A549 (cell line): Measurements from ENCODE around the gene CEACAM1. TPM values are rescaled to one million over a fixed set of nuclear protein-coding genes. Genes with fewer than 3 reads are reported as not detected.

ENCODE experiments used
- ATAC-seq, 2 experiments: fragments of 200-7000 bp in 1 of 2; fragments of >200 bp in 1 of 2; cut with Nextera tagmentation in 1 of 2; cut with Tn5 transposase in 1 of 2; 3 replicates each; pipeline versions ENCODE4 v1.8.0 to v1.9.1; 2018 to 2020; ENCODE audit warnings: mild to moderate bottlenecking in 1 of 2, moderate library complexity in 1 of 2
- CTCF ChIA-PET: fragments of 300-600 bp; sonication (Branson Sonifier 250); formaldehyde crosslinking; extraction: SDS; loops from one replicate; lab custom pipeline; 2021; ENCODE audit warnings: antibody characterized with exemption, inconsistent platforms; lab: Yijun Ruan, JAX
- POLR2A ChIA-PET: fragments of 350-600 bp; formaldehyde crosslinking; extraction: SDS; loops from one replicate; lab custom pipeline; 2021; ENCODE audit warnings: antibody characterized with exemption, inconsistent platforms; lab: Yijun Ruan, JAX
- DNase-seq, 2 experiments: peaks; one replicate each; pipeline versions ENCODE4 v3.0.0 to v3.0.0-alpha.2; 2011 to 2016; ENCODE audit warnings: low read depth in 1 of 2, low spot score in 1 of 2
- FAIRE-seq: peaks from 2 replicates; lab custom pipeline; 2011; peaks lifted over from hg19 to GRCh38; lab: Jason Lieb, UNC
- H3K27ac ChIP-seq, 2 experiments: fragments of >200 bp; sonication (Bioruptor Twin); formaldehyde crosslinking; 3 replicates each; pipeline ENCODE4 v1.5.1; 2016 to 2017
- H3K4me1 ChIP-seq: fragments of >200 bp; sonication (Bioruptor Twin); formaldehyde crosslinking; 3 replicates; pipeline ENCODE4 v1.6.1; 2016
- H3K4me2 ChIP-seq: fragments of >200 bp; sonication (Bioruptor Twin); formaldehyde crosslinking; 3 replicates; pipeline ENCODE4 v1.6.1; 2016
- H3K4me3 ChIP-seq: fragments of >200 bp; sonication (Bioruptor Twin); formaldehyde crosslinking; 3 replicates; pipeline ENCODE4 v1.5.1; 2016
- H3K9me3 ChIP-seq: fragments of >200 bp; sonication (Bioruptor Twin); formaldehyde crosslinking; 3 replicates; pipeline ENCODE4 v1.6.1; 2016
- BCL3 ChIP-seq: fragments of >200 bp; sonication (Bioruptor Twin); formaldehyde crosslinking; IDR thresholded peaks from 3 replicates; pipeline ENCODE4 v1.6.1; 2016
- CEBPB ChIP-seq, 2 experiments: fragments of >200 bp in 1 of 2; sonication (Bioruptor Twin) in 1 of 2; formaldehyde crosslinking in 1 of 2; IDR thresholded peaks; 2 replicates each; pipeline ENCODE4 v1.6.1; 2012 to 2016
- CTCF ChIP-seq: fragments of >200 bp; sonication (Bioruptor Twin); formaldehyde crosslinking; IDR thresholded peaks from 3 replicates; pipeline ENCODE4 v1.5.1; 2016
- EP300 ChIP-seq, 2 experiments: fragments of >200 bp; sonication (Bioruptor Twin); formaldehyde crosslinking; IDR thresholded peaks; 2 replicates in 1 of 2; 3 replicates in 1 of 2; pipeline ENCODE4 v1.6.1; 2016 to 2017
- HEYL ChIP-seq: fragments of 250-450 bp; sonication (Bioruptor Pico); IDR thresholded peaks from 2 replicates; pipeline ENCODE4 v1.8.0; 2021; ENCODE audit warnings: mild to moderate bottlenecking, moderate library complexity
- JUN ChIP-seq, 2 experiments: fragments of >200 bp; sonication (Bioruptor Twin); formaldehyde crosslinking; IDR thresholded peaks; 2 replicates in 1 of 2; 3 replicates in 1 of 2; pipeline ENCODE4 v1.6.1; 2016 to 2017
- JUNB ChIP-seq: fragments of >200 bp; sonication (Bioruptor Twin); formaldehyde crosslinking; IDR thresholded peaks from 2 replicates; pipeline ENCODE4 v1.6.1; 2016
- KDM1A ChIP-seq: fragments of 200-600 bp; sonication (generic); IDR thresholded peaks from 2 replicates; pipeline ENCODE4 v1.6.1; 2016; ENCODE audit warnings: low read depth, mild to moderate bottlenecking
- MAFK ChIP-seq: fragments of 450-650 bp; IDR thresholded peaks from 2 replicates; pipeline ENCODE4 v1.6.1; 2014; ENCODE audit not compliant: partially characterized antibody
- MAX ChIP-seq: IDR thresholded peaks from 2 replicates; pipeline ENCODE4 v1.6.1; 2012
- MAZ ChIP-seq: fragments of 150-350 bp; IDR thresholded peaks from 2 replicates; pipeline ENCODE4 v1.6.1; 2014; ENCODE audit warnings: antibody characterized with exemption, low read depth, low read length, borderline replicate concordance
- NFE2L2 ChIP-seq: fragments of 150-350 bp; conservative IDR thresholded peaks from 2 replicates; pipeline ENCODE4 v1.6.1; 2014; ENCODE audit warnings: low read length
- NPAS2 ChIP-seq: fragments of 250-450 bp; sonication (Bioruptor Pico); IDR thresholded peaks from 2 replicates; pipeline ENCODE4 v1.8.0; 2022; ENCODE audit warnings: mild to moderate bottlenecking, moderate library complexity, borderline replicate concordance
- PHF8 ChIP-seq: fragments of 200-600 bp; sonication (generic); IDR thresholded peaks from 2 replicates; pipeline ENCODE4 v1.6.1; 2016; ENCODE audit warnings: low read depth, mild to moderate bottlenecking, antibody characterized with exemption, moderate library complexity, borderline replicate concordance
- RAD21 ChIP-seq, 2 experiments: fragments of >200 bp in 1 of 2; sonication (Bioruptor Twin) in 1 of 2; formaldehyde crosslinking in 1 of 2; IDR thresholded peaks in 1 of 2; conservative IDR thresholded peaks in 1 of 2; 2 replicates in 1 of 2; 3 replicates in 1 of 2; pipeline ENCODE4 v1.6.1; 2012 to 2018; ENCODE audit warnings: inconsistent platforms in 1 of 2
- RNF2 ChIP-seq: fragments of 200-600 bp; sonication (generic); IDR thresholded peaks from 2 replicates; pipeline ENCODE4 v1.6.1; 2016; ENCODE audit warnings: low read depth, mild to moderate bottlenecking, antibody characterized with exemption, moderate library complexity, borderline replicate concordance
- SMC3 ChIP-seq: fragments of >200 bp; sonication (Bioruptor Twin); formaldehyde crosslinking; IDR thresholded peaks from 3 replicates; pipeline ENCODE4 v1.6.1; 2018; ENCODE audit warnings: inconsistent platforms
- ZC3H11A ChIP-seq: fragments of 450-650 bp; IDR thresholded peaks from 2 replicates; pipeline ENCODE4 v1.6.1; 2014; ENCODE audit warnings: antibody characterized with exemption, mild to moderate bottlenecking
- WGBS: methylation state at CpG from one replicate; pipeline ENCODE4 v1.1.6; 2017; ENCODE audit errors: missing lambda C conversion rate; 5-methylcytosine and 5-hydroxymethylcytosine counted together
- polyA plus RNA-seq, 4 experiments: library from polyadenylated mRNA; depleted of rRNA in 3 of 4; stranded (reverse); fragments of >200 nt; fragmentation: RNase III in 1 of 4; extraction: RNeasy Plus Mini Kit Qiagen cat#74134 plus additional on column Dnase treatment in 1 of 4; gene quantifications; 2 replicates in 3 of 4; 3 replicates in 1 of 4; pipeline ENCODE4 v1.2.3, GENCODE V29; 2011 to 2017

CEACAM1 gene
- polyA plus RNA-seq, 2 of the 4 experiments (the other 2 are of a cell fraction): 0.52 to 8.9 TPM

- peak; percentile 84 for FAIRE-seq
- Histone ChIP-seq H3K4me2 (no peak overlapping the region; the same call in 2 of the 3 replicates), H3K4me1 (peaks cover 12% of the 10 kb centered on the region), H3K9me3 (no peaks in the 10 kb centered on the region), H3K27ac (peak overlapping the region; percentile 60 to 63; a peak in 5 of 6 replicates), H3K4me3 (no peak overlapping the region)
- no peak for TF ChIP-seq JUN (IDR thresholded peaks at IDR 0.05)
- TF ChIP-seq HEYL (CRISPR knock-in tag): no peak
- peak; percentile 26 for TF ChIP-seq MAFK
- peak; percentile 98 for TF ChIP-seq CTCF
- TF ChIP-seq EP300 (IDR thresholded peaks at IDR 0.05): no peak
- TF ChIP-seq RAD21 (conservative IDR thresholded peaks at IDR 0.05 in 1 of 2, IDR thresholded peaks at IDR 0.05 in 1 of 2): peak; percentile 98
- TF ChIP-seq SMC3: peak; percentile 99
- no peak for TF ChIP-seq CEBPB (IDR thresholded peaks at IDR 0.05)
- no peak for TF ChIP-seq NFE2L2
- DNase-seq: peak; percentile 79 to 94
- ATAC-seq: peak; percentile 79 to 95
- POLR2A ChIA-PET: interaction anchor here (0.9 kb wide), 1 partner anchor 143 kb away, joined by 3 read pairs; no protein-coding TSS in a partner anchor
- CTCF ChIA-PET: interaction anchor here (0.6 to 17.8 kb wide), 40 partner anchors 10 to 175 kb away, joined by 3 to 352 read pairs (median 6); partner anchors contain the start of genes CEACAM8, CXCL17 and LIPE
- WGBS: 48% methylated on average over 3 of the region's 3 CpGs
Observed at GRCh38 chr19:42529248-42529764, 1.0 kb upstream of the CEACAM1 start.

GRCh38 chr19:42524943-42525342 lies 3.3 kb downstream of the CEACAM1 start:
- no peak for ATAC-seq
- no peak overlapping the region for H3K4me2 ChIP-seq
- H3K9me3 ChIP-seq: no peaks in the 10 kb centered on the region
- ChIA-PET POLR2A (no interaction called here), CTCF (interaction anchor here (2.1 to 17.8 kb wide), 3 partner anchors 15 to 86 kb away, joined by 9 to 352 read pairs (median 87); no protein-coding TSS in a partner anchor)
- H3K27ac ChIP-seq: no peak overlapping the region
- WGBS: 39% methylated on average over 2 of the region's 2 CpGs
- peaks cover 12% of the 10 kb centered on the region for H3K4me1 ChIP-seq
- TF ChIP-seq MAX: no peak
- TF ChIP-seq JUN (IDR thresholded peaks at IDR 0.05): no peak
- no peak for TF ChIP-seq PHF8
- no peak for TF ChIP-seq NPAS2 (CRISPR knock-in tag)
- TF ChIP-seq BCL3: no peak
- TF ChIP-seq MAZ: no peak
- TF ChIP-seq RNF2: no peak
- no peak for FAIRE-seq
- H3K4me3 ChIP-seq: no peak overlapping the region
- DNase-seq: no peak

- DNase-seq (no peak), ATAC-seq (no peak)
- CTCF ChIA-PET: interaction anchor here (1.0 to 8.8 kb wide), 6 partner anchors 15 to 86 kb away, joined by 3 to 87 read pairs (median 6); no protein-coding TSS in a partner anchor
Observed at GRCh38 chr19:42524250-42524649, 4.0 kb downstream of the CEACAM1 start.

More at GRCh38 chr19:42524250-42524649, 4.0 kb downstream of the CEACAM1 start:
- POLR2A ChIA-PET: no interaction called here
- no peaks in the 10 kb centered on the region for H3K9me3 ChIP-seq
- no peak for TF ChIP-seq JUNB
- no peak for TF ChIP-seq CTCF
- no peak for TF ChIP-seq RNF2
- TF ChIP-seq KDM1A: no peak
- no peak for TF ChIP-seq MAZ
- no peak for TF ChIP-seq BCL3
- TF ChIP-seq ZC3H11A: no peak
- TF ChIP-seq, all 56 proteins: peak for 0
- no peak overlapping the region for H3K27ac ChIP-seq
- no peak overlapping the region for H3K4me2 ChIP-seq
- WGBS: 76% methylated on average over 5 of the region's 5 CpGs
- H3K4me1 ChIP-seq: peaks cover 12% of the 10 kb centered on the region
- no peak overlapping the region for H3K4me3 ChIP-seq
- no peak for FAIRE-seq
